Upper lobe of left lung (tissue), 6 donors: ENCODE measurements around the gene SNX2. TPM values are rescaled to one million over a fixed set of nuclear protein-coding genes. Genes with fewer than 3 reads are reported as not detected.
"Not testable (repeated sequence)": the region's sequence is repeated elsewhere in the genome, so short reads cannot be mapped to it uniquely, and the experiment has no call there.

Experiments
- ATAC-seq, 2 donors: fragments of 200-7000 bp; cut with Tn5 transposase; one replicate each; pipeline ENCODE4 v1.9.1; 2022; ENCODE audit warnings: mild to moderate bottlenecking in 2 of 2, moderate library complexity in 2 of 2; ENCODE audit not compliant: low FRiP score in 2 of 2
- DNase-seq, 2 donors: peaks; one replicate each; pipeline ENCODE4 v3.0.0-alpha.2; 2019 to 2020
- H3K27ac ChIP-seq, 4 donors: fragments of 200-600 bp; sonication (generic); one replicate each; pipeline ENCODE4 v1.5.1; 2016 to 2019
- H3K27me3 ChIP-seq, 4 donors: fragments of 200-600 bp; sonication (generic); one replicate each; pipeline ENCODE4 v1.5.1; 2017 to 2019
- H3K36me3 ChIP-seq, 4 donors: fragments of 200-600 bp; sonication (generic); one replicate each; pipeline ENCODE4 v1.5.1; 2016 to 2019
- H3K4me1 ChIP-seq, 4 donors: fragments of 200-600 bp; sonication (generic); one replicate each; pipeline ENCODE4 v1.5.1; 2018 to 2019
- H3K4me3 ChIP-seq, 4 donors: fragments of 200-600 bp; sonication (generic); one replicate each; pipeline ENCODE4 v1.5.1; 2017 to 2019; ENCODE audit warnings: mild to moderate bottlenecking in 2 of 4, moderate library complexity in 1 of 4
- H3K9me3 ChIP-seq, 4 donors: fragments of 200-600 bp; sonication (generic); one replicate each; pipeline ENCODE4 v1.5.1; 2018 to 2019
- CTCF ChIP-seq, 6 experiments: fragments of 450-650 bp in 4 of 6; fragments of 200-600 bp in 2 of 6; sonication (generic) in 2 of 6; IDR thresholded peaks; one replicate each; pipeline ENCODE4 v1.5.1; 2016 to 2019; ENCODE audit warnings: antibody characterized with exemption in 6 of 6
- EP300 ChIP-seq, 4 donors: sonication (generic); formaldehyde crosslinking; IDR thresholded peaks; one replicate each; pipeline ENCODE4 v1.5.1; 2017; ENCODE audit warnings: antibody characterized with exemption in 4 of 4, control low read depth in 2 of 4
- POLR2A ChIP-seq, 4 donors: fragments of 450-650 bp; IDR thresholded peaks; one replicate each; pipeline ENCODE4 v1.5.1; 2016 to 2017; ENCODE audit warnings: antibody characterized with exemption in 4 of 4, mild to moderate bottlenecking in 2 of 4
- POLR2AphosphoS5 ChIP-seq, 2 donors: sonication (generic); formaldehyde crosslinking; IDR thresholded peaks; one replicate each; pipeline ENCODE4 v1.5.1; 2017; ENCODE audit warnings: antibody characterized with exemption in 2 of 2
- WGBS, 2 donors: methylation state at CpG; one replicate each; pipeline ENCODE4 v1.1.5; 2017 to 2018; 5-methylcytosine and 5-hydroxymethylcytosine counted together
- total RNA-seq, 6 donors: library from RNA; depleted of rRNA in 4 of 6; stranded (reverse); fragments of >200 nt in 4 of 6; gene quantifications; one replicate each; pipeline versions ENCODE4 v1.1.0 to v1.2.1, GENCODE V29; 2016 to 2021
- donor health status: DM: no; HTN: no; CAD: no; lungs with moderate emphysema.
- donor health status: DM: no; HTN: yes; CAD: no; lungs with severe emphysema.

SNX2 gene
- total RNA-seq, 6 donors from 2014 or later = 48.4 to 105 (median 93.3) TPM

- Histone ChIP-seq H3K27me3 (no peaks in the 10 kb centered on the region), H3K4me3 (peak overlapping the region; percentile 90 to 98 (median 96)), H3K27ac (peak overlapping the region; percentile 89 to 95 (median 94)), H3K36me3 (no peaks in the 10 kb centered on the region), H3K4me1 (peaks cover 18 to 54% (median 33%) of the 10 kb centered on the region in 4 donors), H3K9me3 (no peaks in the 10 kb centered on the region)
- 2 to 3% methylated on average over 6 of the region's 6 CpGs for WGBS, 2 donors
- peak in 1 of 2 donors; percentile 31 for DNase-seq
- no peak for TF ChIP-seq POLR2AphosphoS5 (IDR thresholded peaks at IDR 0.05)
- TF ChIP-seq EP300 (IDR thresholded peaks at IDR 0.05) = peak in 1 of 4 donors; percentile 17
- ATAC-seq = peak; percentile 21 to 60
Measured at GRCh38 chr5:122846051-122846550, 71.2 kb downstream of the SNX2 start.

- no peak for ATAC-seq
- peaks cover 18 to 54% (median 33%) of the 10 kb centered on the region in 4 donors for H3K4me1 ChIP-seq
- DNase-seq = no peak
- peak overlapping the region; percentile 1 to 95 (median 37) for H3K27ac ChIP-seq
- H3K9me3 ChIP-seq = no peaks in the 10 kb centered on the region
- WGBS, 2 donors = 65 to 75% methylated on average over 2 of the region's 2 CpGs
- no peaks in the 10 kb centered on the region for H3K27me3 ChIP-seq
- no peaks in the 10 kb centered on the region for H3K36me3 ChIP-seq
- no peak for TF ChIP-seq POLR2AphosphoS5 (IDR thresholded peaks at IDR 0.05)
- no peak for TF ChIP-seq POLR2A (IDR thresholded peaks at IDR 0.05)
- TF ChIP-seq CTCF (IDR thresholded peaks at IDR 0.05) = no peak
- no peak overlapping the region for H3K4me3 ChIP-seq
Measured at GRCh38 chr5:122847687-122848081, 72.8 kb downstream of the SNX2 start.

GRCh38 chr5:122849771-122850170 lies 74.9 kb downstream of the SNX2 start:
- Histone ChIP-seq H3K36me3 (no peaks in the 10 kb centered on the region), H3K27ac (peak overlapping the region; percentile 22 to 71 (median 51)), H3K27me3 (no peaks in the 10 kb centered on the region), H3K9me3 (no peaks in the 10 kb centered on the region), H3K4me3 (no peak overlapping the region), H3K4me1 (peaks cover 8 to 42% (median 30%) of the 10 kb centered on the region in 4 donors)
- WGBS, 2 donors = 38 to 68% methylated on average over 1 of the region's 1 CpG
- TF ChIP-seq EP300 (IDR thresholded peaks at IDR 0.05) (peak in 1 of 4 donors; percentile 74), POLR2AphosphoS5 (IDR thresholded peaks at IDR 0.05) (no peak)
- peak; percentile 13 to 75 for ATAC-seq
- DNase-seq = peak in 1 of 2 donors; percentile 73

- not testable (repeated sequence) for H3K27me3 ChIP-seq
- WGBS, 2 donors = 97 to 100% methylated on average over 8 of the region's 8 CpGs
Measured at GRCh38 chr5:122857538-122857937, 82.7 kb downstream of the SNX2 start.

GRCh38 chr5:122858451-122858850 lies 83.6 kb downstream of the SNX2 start:
- 52 to 56% methylated on average over 1 of the region's 1 CpG for WGBS, 2 donors
- no peaks in the 10 kb centered on the region for H3K27me3 ChIP-seq
- no peaks in the 10 kb centered on the region for H3K9me3 ChIP-seq
- H3K36me3 ChIP-seq = no peaks in the 10 kb centered on the region
- TF ChIP-seq CTCF (IDR thresholded peaks at IDR 0.05) (no peak), POLR2A (IDR thresholded peaks at IDR 0.05) (no peak), EP300 (IDR thresholded peaks at IDR 0.05) (no peak), POLR2AphosphoS5 (IDR thresholded peaks at IDR 0.05) (no peak)
- H3K4me3 ChIP-seq = no peak overlapping the region
- ATAC-seq (no peak), DNase-seq (no peak)
- H3K27ac ChIP-seq = no peak overlapping the region
- H3K4me1 ChIP-seq = no peaks in the 10 kb centered on the region

More at GRCh38 chr5:122857538-122857937, 82.7 kb downstream of the SNX2 start:
- ATAC-seq, H3K27ac ChIP-seq, H3K4me1 ChIP-seq, H3K4me3 ChIP-seq, H3K36me3 ChIP-seq, H3K9me3 ChIP-seq, DNase-seq: not testable (repeated sequence)

- Histone ChIP-seq H3K36me3 (peaks cover 0 to 7% (median 0%) of the 10 kb centered on the region in 4 donors), H3K4me3 (no peak overlapping the region), H3K27me3 (no peaks in the 10 kb centered on the region), H3K9me3 (no peaks in the 10 kb centered on the region), H3K27ac (no peak overlapping the region), H3K4me1 (no peaks in the 10 kb centered on the region)
- TF ChIP-seq EP300 (IDR thresholded peaks at IDR 0.05) (no peak), CTCF (IDR thresholded peaks at IDR 0.05) (no peak), POLR2A (IDR thresholded peaks at IDR 0.05) (no peak), POLR2AphosphoS5 (IDR thresholded peaks at IDR 0.05) (no peak)
- 63 to 64% methylated on average over 2 of the region's 2 CpGs for WGBS, 2 donors
- DNase-seq (no peak), ATAC-seq (no peak)
Measured at GRCh38 chr5:122863240-122863639, 88.4 kb downstream of the SNX2 start.
